GM20000 (cell line): ENCODE measurements around the gene ISCU.

Source experiments
- DNase-seq: peaks from one replicate; pipeline ENCODE4 v3.0.0; 2012; ENCODE audit warnings: low spot score
- TF ChIP-seq, protein P1 (sequence below): IDR thresholded peaks from 2 replicates; pipeline ENCODE4 v1.5.1; 2012; ENCODE audit warnings: mild to moderate bottlenecking, control low read depth; ENCODE audit errors: extremely low read depth, missing control alignments

Gene ISCU

DNA sequence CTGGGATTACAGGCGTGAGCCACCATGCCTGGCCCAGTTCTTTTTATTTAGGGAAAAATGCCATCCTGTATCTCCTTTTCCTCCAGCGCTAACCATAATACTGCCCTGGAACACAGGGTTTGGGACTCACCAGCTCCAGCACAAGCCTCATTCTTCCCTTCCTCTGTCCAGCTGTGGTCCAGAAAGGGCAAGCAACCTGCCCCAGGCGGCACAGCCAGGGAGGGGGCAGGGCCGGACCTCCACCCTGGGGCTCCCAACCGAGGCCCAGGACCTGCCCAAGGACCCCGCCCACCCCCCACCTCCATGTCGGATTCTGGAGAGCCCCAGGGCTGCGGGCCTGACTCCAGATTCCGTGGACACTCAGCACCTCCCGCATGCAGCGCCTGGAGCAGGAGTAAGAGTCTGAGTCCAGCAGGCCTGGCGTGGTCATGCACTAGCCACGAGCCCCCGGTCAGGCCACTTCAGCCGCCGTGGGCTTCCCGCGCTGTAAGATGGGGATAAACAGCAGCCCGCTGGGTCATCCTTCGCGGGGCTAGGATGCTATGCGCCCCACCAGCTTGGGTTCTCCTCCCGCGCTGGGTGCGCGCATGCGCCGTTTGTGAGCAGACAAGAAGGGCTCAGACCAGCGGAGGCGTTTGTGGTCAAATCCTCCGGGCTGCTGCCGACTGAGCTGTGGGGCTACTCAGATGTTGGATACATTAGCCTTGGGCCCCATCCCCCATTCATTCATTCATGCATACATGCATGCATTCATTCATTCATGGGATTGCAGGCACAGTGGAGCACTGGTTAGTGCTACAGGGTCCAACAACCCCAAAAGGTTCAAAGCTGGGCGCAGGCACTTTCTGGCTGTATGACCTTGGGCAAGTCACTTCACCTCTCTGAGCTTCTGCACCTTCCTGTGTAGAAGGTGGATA is 19.2 kb downstream of the ISCU start:
- DNase-seq: no peak
- TF ChIP-seq, protein P1, sequence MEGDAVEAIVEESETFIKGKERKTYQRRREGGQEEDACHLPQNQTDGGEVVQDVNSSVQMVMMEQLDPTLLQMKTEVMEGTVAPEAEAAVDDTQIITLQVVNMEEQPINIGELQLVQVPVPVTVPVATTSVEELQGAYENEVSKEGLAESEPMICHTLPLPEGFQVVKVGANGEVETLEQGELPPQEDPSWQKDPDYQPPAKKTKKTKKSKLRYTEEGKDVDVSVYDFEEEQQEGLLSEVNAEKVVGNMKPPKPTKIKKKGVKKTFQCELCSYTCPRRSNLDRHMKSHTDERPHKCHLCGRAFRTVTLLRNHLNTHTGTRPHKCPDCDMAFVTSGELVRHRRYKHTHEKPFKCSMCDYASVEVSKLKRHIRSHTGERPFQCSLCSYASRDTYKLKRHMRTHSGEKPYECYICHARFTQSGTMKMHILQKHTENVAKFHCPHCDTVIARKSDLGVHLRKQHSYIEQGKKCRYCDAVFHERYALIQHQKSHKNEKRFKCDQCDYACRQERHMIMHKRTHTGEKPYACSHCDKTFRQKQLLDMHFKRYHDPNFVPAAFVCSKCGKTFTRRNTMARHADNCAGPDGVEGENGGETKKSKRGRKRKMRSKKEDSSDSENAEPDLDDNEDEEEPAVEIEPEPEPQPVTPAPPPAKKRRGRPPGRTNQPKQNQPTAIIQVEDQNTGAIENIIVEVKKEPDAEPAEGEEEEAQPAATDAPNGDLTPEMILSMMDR: no peak

DNA sequence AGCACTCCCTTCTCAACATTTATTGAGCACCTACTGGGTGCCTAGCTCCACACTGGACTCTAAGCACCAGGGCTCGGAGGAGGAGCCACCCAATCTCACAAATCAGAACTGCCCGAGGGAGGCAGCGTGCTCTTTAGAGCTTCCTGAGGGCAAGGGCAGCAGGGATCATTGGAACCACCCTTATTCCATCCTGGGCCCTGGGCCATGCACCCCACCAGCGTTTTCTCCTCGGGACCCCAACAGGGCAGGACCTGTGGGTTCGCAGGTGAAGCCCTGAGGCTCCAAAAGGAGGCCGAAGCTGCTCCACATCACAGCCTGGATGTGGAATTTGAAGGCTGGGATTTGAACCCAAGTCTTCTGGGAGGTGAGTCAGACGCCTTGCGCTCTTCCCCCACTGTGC is 20.1 kb downstream of the ISCU start:
- TF ChIP-seq, protein P1: no peak
- no peak for DNase-seq

DNA sequence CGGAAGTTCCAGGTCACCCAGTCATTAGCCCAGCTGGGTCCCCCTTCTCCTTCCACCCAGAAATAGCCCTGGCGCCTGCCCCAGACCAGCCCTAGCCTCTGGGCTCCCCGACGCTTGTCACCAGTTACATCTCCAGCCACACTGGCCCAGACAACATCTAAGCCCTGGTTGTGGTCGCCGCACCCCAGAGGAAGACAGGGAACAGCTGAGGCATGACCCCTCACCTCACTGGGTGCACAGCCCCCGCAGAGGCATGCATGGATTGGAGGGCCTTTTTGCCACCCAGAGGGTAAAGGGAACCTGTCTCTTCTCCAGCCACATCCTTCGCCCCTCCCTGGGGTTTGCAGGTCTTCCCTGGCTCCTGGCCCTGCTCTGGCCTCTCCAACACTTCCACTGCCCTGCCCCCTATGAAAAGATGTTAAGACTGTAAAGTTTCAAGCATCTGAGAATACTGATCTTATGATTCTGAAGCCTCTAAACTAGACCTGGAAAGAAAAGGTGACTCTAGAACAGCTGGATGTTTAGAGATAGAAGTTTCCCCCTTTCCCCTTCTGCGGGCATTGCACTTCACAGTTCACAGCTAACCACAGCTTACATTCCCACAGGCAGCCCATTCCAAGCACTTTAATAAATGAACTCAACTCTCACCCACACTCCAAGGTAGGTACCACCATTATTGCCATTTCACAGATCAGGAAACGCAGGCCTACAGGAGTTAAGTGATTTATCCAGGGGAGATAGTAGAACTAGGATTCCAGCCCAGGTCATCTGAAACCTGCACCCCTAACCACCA is 20.8 kb downstream of the ISCU start:
- TF ChIP-seq, protein P1: no peak
- no peak for DNase-seq

DNA sequence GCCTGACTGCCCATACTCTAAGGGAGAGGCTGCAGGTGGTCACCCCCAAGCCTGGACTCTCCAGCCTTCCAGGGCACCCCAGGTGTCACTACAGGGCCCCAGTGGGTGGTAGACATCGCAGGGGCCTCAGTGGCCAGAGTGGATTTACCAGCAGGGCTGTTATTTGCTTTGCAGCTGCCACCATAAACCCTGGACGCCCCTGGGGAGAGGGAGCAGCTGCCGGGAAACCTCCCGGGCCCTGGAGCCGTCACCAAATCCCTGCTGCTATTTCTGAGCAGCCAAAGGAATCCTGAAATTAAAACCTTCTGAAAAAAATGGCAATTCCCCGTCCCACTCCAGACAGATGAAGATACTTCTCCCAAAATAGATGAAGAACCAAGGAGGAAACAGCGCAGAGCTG is 21.6 kb downstream of the ISCU start:
- DNase-seq: no peak

DNA sequence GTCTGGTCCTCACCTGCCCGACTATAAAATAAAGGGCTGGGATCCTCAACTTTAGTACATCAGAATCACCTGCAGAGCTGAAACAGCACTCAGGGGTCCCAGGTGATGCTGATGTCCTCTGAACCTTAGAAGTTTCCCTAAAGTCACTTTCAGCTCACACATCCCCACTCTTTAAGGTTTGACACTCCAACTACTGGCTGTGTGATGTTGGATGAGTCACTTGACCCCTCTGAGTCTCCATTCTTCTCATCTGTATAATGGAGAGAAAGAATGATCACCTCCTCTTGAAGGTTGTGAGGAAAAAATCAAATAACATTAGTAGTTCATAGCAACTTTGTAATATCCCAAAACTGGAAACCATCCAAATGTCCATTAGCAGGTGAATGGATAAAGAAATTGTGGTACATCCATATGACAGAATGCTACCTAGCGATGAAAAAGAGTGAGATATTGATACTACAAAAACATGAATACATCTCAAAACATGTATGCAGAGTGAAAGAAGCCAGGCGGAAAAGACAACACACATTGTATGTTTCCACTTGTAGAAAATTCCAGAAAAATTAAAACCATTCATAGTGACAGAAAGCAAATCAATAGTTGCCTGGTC is 22.2 kb downstream of the ISCU start:
- TF ChIP-seq, protein P1: no peak
- no peak for DNase-seq

More for the DNA sequence above, 21.6 kb downstream of the ISCU start:
- TF ChIP-seq, protein P1: no peak

DNA sequence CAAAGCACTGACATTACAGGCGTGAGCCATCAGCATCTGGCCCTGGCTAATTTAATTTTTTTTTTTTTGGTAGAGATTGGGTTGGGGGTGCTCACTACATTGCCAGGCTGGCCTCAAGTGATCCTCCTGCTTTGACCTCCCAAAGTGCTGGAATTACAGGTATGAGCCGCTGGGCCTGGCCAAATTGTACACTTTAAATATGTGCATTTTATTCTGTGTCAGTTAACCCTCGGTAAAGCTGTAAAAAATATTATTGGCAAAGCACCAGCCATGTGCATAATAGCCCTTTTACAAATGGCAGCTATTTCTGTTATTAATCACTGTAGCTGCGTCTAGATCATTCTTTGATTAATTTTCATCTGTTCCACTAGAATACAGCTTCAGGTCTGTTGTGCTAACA is 23.5 kb downstream of the ISCU start:
- TF ChIP-seq, protein P1: no peak
- DNase-seq: no peak
